ENCODE measurements around the gene PTPN4.

PTPN4 gene

GRCh38 chr2:120012771-120013596 is 253.3 kb downstream of the PTPN4 start, which contains the start of gene EPB41L5:
Gene EPB41L5, plus strand, starts transcription at chr2:120013077. Its CDS starts 6,008 bp downstream, at chr2:120019085.
- TF ChIP-seq, protein P1, sequence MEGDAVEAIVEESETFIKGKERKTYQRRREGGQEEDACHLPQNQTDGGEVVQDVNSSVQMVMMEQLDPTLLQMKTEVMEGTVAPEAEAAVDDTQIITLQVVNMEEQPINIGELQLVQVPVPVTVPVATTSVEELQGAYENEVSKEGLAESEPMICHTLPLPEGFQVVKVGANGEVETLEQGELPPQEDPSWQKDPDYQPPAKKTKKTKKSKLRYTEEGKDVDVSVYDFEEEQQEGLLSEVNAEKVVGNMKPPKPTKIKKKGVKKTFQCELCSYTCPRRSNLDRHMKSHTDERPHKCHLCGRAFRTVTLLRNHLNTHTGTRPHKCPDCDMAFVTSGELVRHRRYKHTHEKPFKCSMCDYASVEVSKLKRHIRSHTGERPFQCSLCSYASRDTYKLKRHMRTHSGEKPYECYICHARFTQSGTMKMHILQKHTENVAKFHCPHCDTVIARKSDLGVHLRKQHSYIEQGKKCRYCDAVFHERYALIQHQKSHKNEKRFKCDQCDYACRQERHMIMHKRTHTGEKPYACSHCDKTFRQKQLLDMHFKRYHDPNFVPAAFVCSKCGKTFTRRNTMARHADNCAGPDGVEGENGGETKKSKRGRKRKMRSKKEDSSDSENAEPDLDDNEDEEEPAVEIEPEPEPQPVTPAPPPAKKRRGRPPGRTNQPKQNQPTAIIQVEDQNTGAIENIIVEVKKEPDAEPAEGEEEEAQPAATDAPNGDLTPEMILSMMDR (IDR thresholded peaks at IDR 0.05; ENCODE audit: insufficient read depth, missing control alignments), result no peak
- DNase-seq (ENCODE audit: insufficient read length, low spot score) (peak; percentile 78), FAIRE-seq (no peak)

DNA sequence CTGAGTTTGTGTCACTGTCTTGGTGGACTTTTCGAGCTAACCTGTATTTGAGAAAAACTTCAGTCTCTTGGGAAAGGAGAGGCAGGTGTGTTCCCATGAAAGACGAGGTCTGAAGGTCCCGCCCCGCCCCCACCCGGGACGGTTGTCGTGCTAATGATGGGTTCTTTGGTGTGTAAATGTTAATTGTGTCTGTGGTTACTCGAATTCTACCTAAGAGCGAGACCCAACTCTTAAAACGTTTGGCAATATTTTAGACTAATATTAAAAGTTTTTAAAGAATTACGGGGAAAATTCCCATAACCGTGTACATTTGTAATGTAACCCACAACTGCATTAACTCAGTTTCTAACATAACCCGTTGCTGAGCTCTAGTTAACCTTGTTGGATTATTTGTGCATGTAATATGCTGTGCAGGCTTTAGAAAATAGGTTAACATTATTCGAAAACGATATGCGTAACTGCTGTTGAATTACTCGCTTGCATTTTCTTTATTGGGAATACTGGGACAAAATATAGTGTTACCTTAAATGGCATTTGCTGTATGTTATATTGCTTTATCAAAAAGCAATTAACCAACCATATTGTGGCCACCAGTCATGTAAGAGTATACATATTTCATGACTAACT is 254.0 kb downstream of the PTPN4 start:
- TF ChIP-seq, protein P1 (IDR thresholded peaks at IDR 0.05; ENCODE audit: insufficient read depth, missing control alignments), result no peak
- no peak for FAIRE-seq
- DNase-seq (ENCODE audit: insufficient read length, low spot score), result no peak

- DNase-seq (ENCODE audit: insufficient read length, low spot score), result no peak
- no peak for FAIRE-seq
- TF ChIP-seq, protein P1 (IDR thresholded peaks at IDR 0.05; ENCODE audit: insufficient read depth, missing control alignments), result no peak
These were observed 254.7 kb downstream of the PTPN4 start for GRCh38 chr2:120014226-120014980.

DNA sequence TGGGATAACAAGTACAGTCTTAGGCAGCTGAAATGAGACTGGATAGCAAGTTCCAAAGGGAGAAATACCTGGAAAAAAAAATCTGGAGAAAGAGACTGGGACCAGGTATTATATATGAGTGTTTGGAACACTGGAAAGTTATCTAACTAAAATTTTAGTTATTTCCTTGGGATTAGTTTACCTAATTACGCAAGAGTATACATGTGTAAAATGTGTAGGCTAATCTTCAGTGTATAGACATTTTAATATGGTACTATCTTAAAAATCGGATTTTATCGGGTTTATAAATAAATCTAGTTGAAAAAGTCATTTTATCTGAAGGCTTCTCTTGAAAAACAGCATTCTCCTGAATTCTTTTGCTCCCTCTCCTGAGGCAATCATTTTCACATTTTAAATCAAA is 257.1 kb downstream of the PTPN4 start:
- TF ChIP-seq, protein P1 (IDR thresholded peaks at IDR 0.05; ENCODE audit: insufficient read depth, missing control alignments), result no peak
- no peak for DNase-seq (ENCODE audit: insufficient read length, low spot score)
- FAIRE-seq, result no peak

- DNase-seq (ENCODE audit: insufficient read length, low spot score), result no peak
- FAIRE-seq, result peak; percentile 81
- TF ChIP-seq, protein P1 (IDR thresholded peaks at IDR 0.05; ENCODE audit: insufficient read depth, missing control alignments), result no peak
These were observed 257.5 kb downstream of the PTPN4 start for GRCh38 chr2:120017201-120017600.

DNA sequence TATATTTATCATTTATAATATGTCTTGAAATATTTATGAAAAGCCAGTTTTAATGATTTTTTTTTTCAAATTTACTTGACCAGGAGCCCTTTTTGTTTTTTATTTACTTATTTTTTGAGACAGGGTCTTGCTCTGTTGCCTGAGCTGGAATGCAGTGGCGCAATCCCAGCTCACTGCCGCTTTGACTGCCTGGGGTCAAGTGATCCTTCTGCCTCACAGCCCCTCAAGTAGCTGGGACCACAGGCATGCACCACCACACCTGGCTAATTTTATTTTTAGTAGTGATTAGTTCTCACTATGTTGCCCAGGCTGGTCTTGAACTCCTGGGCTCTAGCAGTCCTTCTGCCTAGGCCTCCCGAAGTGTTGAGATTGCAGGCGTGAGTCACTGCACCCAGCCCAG is 258.8 kb downstream of the PTPN4 start:
- TF ChIP-seq, protein P1 (IDR thresholded peaks at IDR 0.05; ENCODE audit: insufficient read depth, missing control alignments), result no peak
- no peak for FAIRE-seq
- no peak for DNase-seq (ENCODE audit: insufficient read length, low spot score)

All from D721Med (cell line).